ENCODE results near the gene ANKRD60.
A peak's percentile ranks its signal among the peaks of the same experiment; 100 is the strongest.

ANKRD60 gene

GRCh38 chr20:58184984-58185383 is 43.5 kb downstream of the ANKRD60 start:
- DNase-seq, result no peak

- no peak for DNase-seq
These were observed 44.4 kb downstream of the ANKRD60 start for GRCh38 chr20:58184063-58184462.

- DNase-seq, result no peak
These were observed 45.8 kb downstream of the ANKRD60 start for GRCh38 chr20:58182521-58183140.

GRCh38 chr20:58179432-58180099 is 48.9 kb downstream of the ANKRD60 start:
- peak; percentile 2 for DNase-seq

- no peak for DNase-seq
These were observed 49.4 kb downstream of the ANKRD60 start for GRCh38 chr20:58179083-58179431.

- DNase-seq, result no peak
These were observed 50.7 kb downstream of the ANKRD60 start for GRCh38 chr20:58177799-58178198.

- no peak for DNase-seq
These were observed 52.6 kb downstream of the ANKRD60 start for GRCh38 chr20:58175836-58176235.

GRCh38 chr20:58175425-58175824 is 53.0 kb downstream of the ANKRD60 start:
- DNase-seq, result no peak

GRCh38 chr20:58174708-58175280 is 53.7 kb downstream of the ANKRD60 start:
- DNase-seq, result no peak

GRCh38 chr20:58173930-58174707 is 54.3 kb downstream of the ANKRD60 start:
- no peak for DNase-seq

GRCh38 chr20:58173091-58173490 is 55.4 kb downstream of the ANKRD60 start:
- no peak for DNase-seq

GRCh38 chr20:58171796-58172425 is 56.5 kb downstream of the ANKRD60 start:
- no peak for DNase-seq

- DNase-seq, result no peak
These were observed 59.0 kb downstream of the ANKRD60 start for GRCh38 chr20:58169450-58169849.

- no peak for DNase-seq
These were observed 59.6 kb downstream of the ANKRD60 start for GRCh38 chr20:58168843-58169242.

GRCh38 chr20:58167759-58168158 is 60.7 kb downstream of the ANKRD60 start:
- DNase-seq, result no peak

Measured in NCI-H345 (cell line).